Activated T-cell treated with anti-CD3 and anti-CD28 coated beads, Interleukin-2, amount 50 U/mL, for 24 hours (primary cell): ENCODE data around the gene MANSC4.

Experiments
- DNase-seq: peaks from one replicate; pipeline ENCODE4 v3.0.0-alpha.2; 2020
- H3K27ac Mint-ChIP-seq: 2 replicates; pipeline ENCODE4 v1.8.0; 2020; ENCODE audit warnings: mild to moderate bottlenecking, mixed read lengths
- H3K27me3 Mint-ChIP-seq: 2 replicates; pipeline ENCODE4 v1.8.0; 2020; ENCODE audit warnings: mixed read lengths
- H3K36me3 Mint-ChIP-seq: 2 replicates; pipeline ENCODE4 v1.8.0; 2020; ENCODE audit warnings: low read depth, mixed read lengths
- H3K4me1 Mint-ChIP-seq: 2 replicates; pipeline ENCODE4 v1.8.0; 2020; ENCODE audit warnings: low read depth, mixed read lengths
- H3K4me3 Mint-ChIP-seq: 2 replicates; pipeline ENCODE4 v1.8.0; 2020; ENCODE audit warnings: mild to moderate bottlenecking, moderate library complexity, mixed read lengths
- H3K9me3 Mint-ChIP-seq: 2 replicates; pipeline ENCODE4 v1.8.0; 2020; ENCODE audit warnings: mixed read lengths

Gene MANSC4

DNA sequence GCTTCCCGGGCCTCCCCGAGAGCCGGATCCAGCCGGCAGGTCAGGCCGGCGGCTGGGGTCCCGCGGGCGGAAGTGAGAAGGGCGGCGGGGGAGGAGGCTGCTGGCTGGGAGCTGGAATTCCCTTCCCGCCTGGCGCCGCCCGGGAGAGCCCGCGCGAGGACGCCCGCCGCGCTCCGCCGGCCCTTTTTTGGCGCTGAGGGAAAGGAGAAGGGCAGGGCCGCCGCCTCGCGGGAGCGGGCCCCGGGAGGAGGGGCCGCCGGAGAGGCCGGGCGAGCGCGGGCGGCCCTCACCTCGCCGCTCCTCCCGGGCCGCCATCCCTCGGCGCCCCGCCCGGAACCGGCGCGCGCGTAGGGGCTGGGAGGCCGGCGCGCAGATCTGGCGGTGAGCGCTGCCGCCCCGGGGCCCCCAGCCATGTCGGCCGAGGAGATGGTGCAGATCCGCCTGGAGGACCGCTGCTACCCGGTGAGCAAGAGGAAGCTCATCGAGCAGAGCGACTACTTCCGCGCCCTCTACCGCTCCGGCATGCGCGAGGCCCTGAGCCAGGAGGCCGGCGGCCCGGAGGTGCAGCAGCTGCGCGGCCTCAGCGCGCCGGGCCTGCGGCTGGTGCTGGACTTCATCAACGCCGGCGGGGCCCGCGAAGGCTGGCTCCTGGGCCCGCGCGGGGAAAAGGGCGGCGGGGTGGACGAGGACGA is at the start of gene MANSC4, which contains the start of gene KLHL42:
TSS of gene MANSC4 (minus strand) at position 317 of the 692 bp plus-strand sequence. CDS start 8,960 bp downstream, outside the sequence.
TSS of gene KLHL42 (plus strand) at position 314 of the 692 bp plus-strand sequence. CDS start at position 412, 98 bp downstream.
- Mint-ChIP-seq H3K27me3 (peaks cover 3% of the 10 kb centered on the region), H3K27ac (peak within 1 kb of the TSS; percentile 79), H3K9me3 (no peaks in the 10 kb centered on the region), H3K36me3 (peaks cover 26% of the 10 kb centered on the region), H3K4me1 (peaks cover 35% of the 10 kb centered on the region), H3K4me3 (peak within 1 kb of the TSS; percentile 81)
- DNase-seq: peak; percentile 82

- Mint-ChIP-seq H3K36me3 (no peaks in the 10 kb centered on the region), H3K27ac (no peak overlapping the region), H3K4me3 (no peak overlapping the region), H3K27me3 (peaks cover 63% of the 10 kb centered on the region), H3K4me1 (peaks cover 21% of the 10 kb centered on the region), H3K9me3 (no peaks in the 10 kb centered on the region)
- no peak for DNase-seq
Measured at GRCh38 chr12:27828196-27828595, 48.2 kb upstream of the MANSC4 start.

DNA sequence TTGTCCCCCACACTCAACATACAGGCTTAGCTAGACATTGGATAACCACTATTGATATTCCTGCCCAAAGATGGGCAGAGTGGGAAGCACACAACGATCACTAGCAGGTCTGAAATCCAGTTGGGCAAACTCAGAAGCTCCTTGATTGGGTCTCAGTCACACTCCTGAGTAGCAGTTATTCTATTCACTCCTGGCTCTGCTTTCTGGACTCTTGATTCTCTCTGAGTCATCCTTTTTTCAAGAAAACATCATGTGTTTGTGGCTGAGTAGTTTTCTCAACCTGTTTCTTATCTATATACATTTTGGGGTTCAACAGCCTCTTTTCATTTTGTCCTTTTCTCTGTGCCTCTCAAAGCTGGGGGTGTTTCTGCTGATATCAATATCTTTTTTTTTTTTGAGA is 46.0 kb upstream of the MANSC4 start:
- H3K4me1 Mint-ChIP-seq: peaks cover 40% of the 10 kb centered on the region
- peaks cover 56% of the 10 kb centered on the region for H3K27me3 Mint-ChIP-seq
- no peak overlapping the region for H3K4me3 Mint-ChIP-seq
- H3K27ac Mint-ChIP-seq: no peak overlapping the region
- no peak for DNase-seq
- H3K36me3 Mint-ChIP-seq: no peaks in the 10 kb centered on the region
- H3K9me3 Mint-ChIP-seq: no peaks in the 10 kb centered on the region

DNA sequence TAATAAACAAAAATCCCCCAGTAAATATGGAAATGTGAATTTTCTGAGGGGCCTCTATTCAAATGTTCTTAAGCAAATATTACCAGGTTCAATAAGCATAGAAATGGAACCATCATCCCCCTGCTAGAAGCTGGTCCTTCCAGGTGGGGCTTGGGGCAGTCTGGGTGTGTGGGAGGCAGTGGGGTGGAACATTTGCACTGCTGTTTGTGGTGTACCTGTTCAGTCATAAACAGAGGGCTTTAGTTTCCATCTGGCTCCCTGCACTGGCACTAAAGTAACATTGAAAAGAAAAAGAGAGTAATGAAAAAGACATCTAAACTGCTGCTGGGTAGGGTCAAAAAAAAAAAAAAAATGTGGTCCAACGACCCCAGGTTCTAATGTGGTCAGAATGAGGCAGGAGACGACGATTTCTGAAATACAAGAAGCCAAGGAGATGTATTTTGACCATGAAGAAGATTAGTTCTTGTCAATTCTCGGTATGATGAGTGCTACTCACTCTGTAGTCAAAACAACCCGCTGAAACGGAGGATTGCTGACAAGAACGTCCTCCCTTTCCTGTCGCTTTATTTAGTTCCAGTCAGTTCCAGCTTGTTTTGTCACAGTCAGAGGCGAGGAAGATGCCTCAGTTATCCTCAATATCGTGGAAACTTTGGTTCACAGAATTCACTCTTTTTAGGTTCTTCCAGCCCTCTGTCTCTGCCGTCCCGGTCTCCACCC is 44.2 kb upstream of the MANSC4 start:
- Mint-ChIP-seq H3K4me3 (no peak overlapping the region), H3K4me1 (peaks cover 44% of the 10 kb centered on the region), H3K9me3 (no peaks in the 10 kb centered on the region), H3K27ac (peak overlapping the region; percentile 35), H3K36me3 (no peaks in the 10 kb centered on the region), H3K27me3 (peaks cover 54% of the 10 kb centered on the region)
- no peak for DNase-seq

- peaks cover 54% of the 10 kb centered on the region for H3K27me3 Mint-ChIP-seq
Measured at GRCh38 chr12:27823038-27823437, 43.0 kb upstream of the MANSC4 start.

GRCh38 chr12:27822076-27822712 is 42.2 kb upstream of the MANSC4 start:
- Mint-ChIP-seq H3K9me3 (no peaks in the 10 kb centered on the region), H3K36me3 (no peaks in the 10 kb centered on the region), H3K4me1 (peaks cover 44% of the 10 kb centered on the region), H3K27me3 (peaks cover 50% of the 10 kb centered on the region), H3K4me3 (peak overlapping the region; percentile 35), H3K27ac (peak overlapping the region; percentile 91)
- peak; percentile 73 for DNase-seq

More at GRCh38 chr12:27823038-27823437, 43.0 kb upstream of the MANSC4 start:
- H3K4me1 Mint-ChIP-seq: peaks cover 44% of the 10 kb centered on the region
- no peaks in the 10 kb centered on the region for H3K36me3 Mint-ChIP-seq
- H3K4me3 Mint-ChIP-seq: no peak overlapping the region
- DNase-seq: no peak
- H3K27ac Mint-ChIP-seq: peak overlapping the region; percentile 91
- H3K9me3 Mint-ChIP-seq: no peaks in the 10 kb centered on the region

GRCh38 chr12:27821259-27821973 is 41.4 kb upstream of the MANSC4 start:
- Mint-ChIP-seq H3K36me3 (no peaks in the 10 kb centered on the region), H3K27me3 (peaks cover 49% of the 10 kb centered on the region), H3K4me3 (no peak overlapping the region), H3K4me1 (peaks cover 44% of the 10 kb centered on the region), H3K27ac (peak overlapping the region; percentile 91), H3K9me3 (no peaks in the 10 kb centered on the region)
- peak; percentile 54 for DNase-seq

GRCh38 chr12:27820564-27820963 is 40.5 kb upstream of the MANSC4 start:
- Mint-ChIP-seq H3K27ac (no peak overlapping the region), H3K27me3 (peaks cover 45% of the 10 kb centered on the region), H3K9me3 (no peaks in the 10 kb centered on the region), H3K36me3 (no peaks in the 10 kb centered on the region), H3K4me1 (peaks cover 40% of the 10 kb centered on the region), H3K4me3 (no peak overlapping the region)
- DNase-seq: no peak

DNA sequence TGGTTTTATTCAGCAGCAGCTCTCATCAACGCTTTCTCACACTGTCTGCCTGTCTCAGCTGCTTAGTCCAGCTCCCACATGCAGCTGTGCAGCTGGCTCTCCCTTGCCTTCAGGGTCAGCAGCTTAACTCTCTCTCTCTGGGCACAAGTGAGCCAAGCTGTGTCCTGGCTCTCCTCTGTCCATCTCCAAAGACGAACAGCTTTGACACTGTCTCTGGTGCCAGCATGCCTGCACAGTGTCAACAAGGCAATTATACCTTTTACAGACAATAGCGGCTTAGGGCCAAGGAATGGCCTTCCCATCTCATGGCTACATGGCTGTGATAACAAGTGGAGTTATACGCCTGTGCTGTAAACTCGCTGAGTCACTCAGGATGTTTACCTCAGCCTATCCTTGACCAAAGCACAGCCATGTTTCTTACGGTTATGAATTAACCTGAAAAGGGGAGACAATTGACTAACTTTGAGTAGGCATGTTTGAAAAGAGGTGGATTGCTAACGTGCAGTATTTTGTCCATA is 38.4 kb upstream of the MANSC4 start:
- DNase-seq: no peak
- H3K36me3 Mint-ChIP-seq: no peaks in the 10 kb centered on the region
- H3K4me3 Mint-ChIP-seq: no peak overlapping the region
- H3K27ac Mint-ChIP-seq: no peak overlapping the region
- peaks cover 38% of the 10 kb centered on the region for H3K4me1 Mint-ChIP-seq
- H3K9me3 Mint-ChIP-seq: no peaks in the 10 kb centered on the region
- H3K27me3 Mint-ChIP-seq: peaks cover 32% of the 10 kb centered on the region

DNA sequence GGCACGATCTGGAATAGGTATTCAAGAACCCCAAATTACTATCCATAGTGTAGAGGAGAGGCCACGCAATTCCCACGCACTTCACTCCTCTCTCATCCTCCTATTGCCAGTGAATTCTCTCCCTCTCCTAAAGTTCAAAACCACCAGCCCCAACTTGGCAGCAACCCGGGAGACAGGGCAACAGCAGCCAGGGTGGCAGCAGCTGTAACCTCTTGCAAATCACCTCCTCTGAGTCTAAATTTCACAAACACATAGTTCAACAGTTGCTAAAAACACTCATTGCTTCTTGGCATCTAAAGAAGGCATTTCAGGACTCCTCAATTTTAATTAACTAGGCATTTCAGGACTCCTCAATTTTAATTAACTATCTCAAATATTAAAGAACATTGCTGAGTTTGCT is 37.7 kb upstream of the MANSC4 start:
- Mint-ChIP-seq H3K9me3 (no peaks in the 10 kb centered on the region), H3K27me3 (peaks cover 34% of the 10 kb centered on the region), H3K27ac (no peak overlapping the region), H3K4me3 (no peak overlapping the region), H3K4me1 (peaks cover 31% of the 10 kb centered on the region), H3K36me3 (no peaks in the 10 kb centered on the region)
- no peak for DNase-seq

DNA sequence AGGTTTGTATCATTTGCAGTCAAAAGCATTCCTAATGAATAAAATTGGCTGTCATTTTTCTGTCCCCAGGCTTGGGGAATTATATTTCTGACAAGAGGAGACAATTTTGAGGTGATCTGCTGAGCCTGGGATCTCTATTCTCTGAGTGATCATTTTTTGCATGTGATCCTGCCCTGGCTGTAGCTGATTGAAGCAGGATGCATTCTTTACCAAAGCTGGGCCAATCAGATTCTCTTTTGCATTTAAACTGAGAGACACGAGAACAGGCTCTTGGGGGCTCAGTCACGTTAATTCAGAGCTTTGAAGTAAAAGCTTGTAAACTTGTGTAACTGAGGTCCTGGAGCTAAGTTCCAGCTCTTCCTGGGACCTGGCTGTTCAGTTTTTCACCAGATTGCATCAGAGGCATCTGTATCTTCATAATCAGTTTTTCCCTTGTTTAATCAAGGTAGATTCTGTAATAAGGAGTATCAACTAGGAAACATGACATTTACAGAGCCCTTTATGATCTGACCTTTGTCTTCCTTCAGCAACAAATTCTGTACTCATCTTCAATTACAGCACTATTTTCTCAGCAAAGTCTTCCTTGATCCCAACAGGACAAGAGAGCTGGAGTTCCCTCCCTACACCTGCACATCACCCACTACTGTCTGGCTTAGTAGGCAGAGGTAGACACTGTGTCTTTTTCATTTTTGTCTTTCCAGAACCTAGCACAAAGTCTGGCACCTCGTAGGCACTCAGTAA is 35.0 kb upstream of the MANSC4 start:
- H3K4me1 Mint-ChIP-seq: peaks cover 12% of the 10 kb centered on the region
- H3K27me3 Mint-ChIP-seq: peaks cover 54% of the 10 kb centered on the region
- no peak overlapping the region for H3K27ac Mint-ChIP-seq
- H3K9me3 Mint-ChIP-seq: no peaks in the 10 kb centered on the region
- no peak for DNase-seq
- no peaks in the 10 kb centered on the region for H3K36me3 Mint-ChIP-seq
- no peak overlapping the region for H3K4me3 Mint-ChIP-seq

DNA sequence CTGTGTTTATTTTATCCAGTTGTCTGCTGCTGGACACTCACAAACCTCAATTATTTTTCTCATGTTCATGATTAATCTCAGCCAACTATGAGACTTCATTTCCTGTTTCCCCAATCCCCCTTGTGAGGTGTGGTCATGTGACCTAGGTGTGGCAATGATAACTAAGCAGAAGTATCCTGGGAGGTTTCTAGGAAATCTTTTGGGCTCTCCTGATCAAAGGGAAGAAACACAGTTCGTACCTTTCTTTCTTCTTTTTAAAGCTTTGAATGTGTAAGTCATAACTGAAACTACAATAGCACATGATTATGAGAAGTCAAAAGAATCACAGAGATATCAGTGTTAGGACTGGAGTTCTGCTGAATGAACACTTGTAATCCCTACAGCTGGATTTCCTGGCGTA is 34.4 kb upstream of the MANSC4 start:
- Mint-ChIP-seq H3K27me3 (peaks cover 54% of the 10 kb centered on the region), H3K4me3 (no peak overlapping the region), H3K9me3 (no peaks in the 10 kb centered on the region), H3K36me3 (no peaks in the 10 kb centered on the region), H3K27ac (no peak overlapping the region), H3K4me1 (peaks cover 12% of the 10 kb centered on the region)
- no peak for DNase-seq

DNA sequence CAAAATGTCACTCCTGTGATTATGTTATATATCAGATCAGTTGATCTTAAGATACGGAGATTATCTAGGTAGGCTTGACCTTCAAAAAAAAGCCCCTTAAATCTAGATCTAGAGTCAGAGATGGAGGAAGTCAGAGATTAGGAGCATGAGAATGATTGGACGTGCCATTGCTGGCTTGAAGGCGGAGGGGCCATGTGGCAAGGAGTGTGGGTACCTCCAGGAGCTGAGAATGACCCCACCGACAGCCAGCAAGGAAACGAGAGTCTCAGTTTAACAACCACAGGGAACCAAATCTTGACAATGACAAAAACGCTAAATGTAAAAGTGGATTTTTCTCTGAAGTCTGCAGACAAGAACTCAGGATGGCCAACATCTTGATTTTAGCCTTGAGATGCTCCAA is 32.5 kb upstream of the MANSC4 start:
- H3K27ac Mint-ChIP-seq: no peak overlapping the region
- no peaks in the 10 kb centered on the region for H3K9me3 Mint-ChIP-seq
- H3K4me3 Mint-ChIP-seq: no peak overlapping the region
- H3K27me3 Mint-ChIP-seq: peaks cover 51% of the 10 kb centered on the region
- H3K4me1 Mint-ChIP-seq: peaks cover 16% of the 10 kb centered on the region
- no peaks in the 10 kb centered on the region for H3K36me3 Mint-ChIP-seq
- no peak for DNase-seq
